Nucleus accumbens (tissue), 56 donors: ENCODE measurements around the gene NUDT1.

ENCODE experiments used
- DNase-seq, 56 donors: peaks; one replicate each; lab custom pipeline; 2025; lab: John Stamatoyannopoulos, UW

NUDT1 gene

GRCh38 chr7:2245883-2246675 is 4.1 kb downstream of the NUDT1 start:
- DNase-seq = peak in 13 of 56 donors; percentile 5 to 37 (median 19)

GRCh38 chr7:2247141-2247995 is 5.3 kb downstream of the NUDT1 start:
- peak in 7 of 56 donors; percentile 8 to 28 (median 21) for DNase-seq

- peak in 15 of 56 donors; percentile 11 to 41 (median 26) for DNase-seq
Measured at GRCh38 chr7:2248984-2249694, 7.1 kb downstream of the NUDT1 start.

- no peak for DNase-seq
Measured at GRCh38 chr7:2249744-2250323, 7.8 kb downstream of the NUDT1 start.

GRCh38 chr7:2251381-2251780 is 9.4 kb downstream of the NUDT1 start:
- no peak for DNase-seq

GRCh38 chr7:2251841-2252771 is 10.1 kb downstream of the NUDT1 start:
- DNase-seq = peak in 2 of 56 donors; percentile 6 to 30

GRCh38 chr7:2253021-2253420 is 11.0 kb downstream of the NUDT1 start:
- DNase-seq = no peak

- DNase-seq = no peak
Measured at GRCh38 chr7:2253525-2254244, 11.7 kb downstream of the NUDT1 start.

GRCh38 chr7:2254429-2255144 is 12.6 kb downstream of the NUDT1 start:
- DNase-seq = no peak

- no peak for DNase-seq
Measured at GRCh38 chr7:2255145-2256139, 13.4 kb downstream of the NUDT1 start.

GRCh38 chr7:2256306-2257045 is 14.4 kb downstream of the NUDT1 start:
- DNase-seq = no peak

GRCh38 chr7:2257046-2257551 is 15.1 kb downstream of the NUDT1 start:
- DNase-seq = no peak

GRCh38 chr7:2257651-2258050 is 15.6 kb downstream of the NUDT1 start:
- no peak for DNase-seq

GRCh38 chr7:2258661-2259365 is 16.8 kb downstream of the NUDT1 start:
- DNase-seq = no peak

- no peak for DNase-seq
Measured at GRCh38 chr7:2259480-2259879, 17.5 kb downstream of the NUDT1 start.
